GM15510 (cell line): Measurements from ENCODE around the gene ADAMTSL2.

Source experiments
- POLR2A ChIP-seq: IDR thresholded peaks from 3 replicates; pipeline ENCODE4 v1.6.1; 2011; ENCODE audit warnings: borderline replicate concordance; ENCODE audit not compliant: insufficient read length; ENCODE audit errors: extremely low read depth

ADAMTSL2 gene

DNA sequence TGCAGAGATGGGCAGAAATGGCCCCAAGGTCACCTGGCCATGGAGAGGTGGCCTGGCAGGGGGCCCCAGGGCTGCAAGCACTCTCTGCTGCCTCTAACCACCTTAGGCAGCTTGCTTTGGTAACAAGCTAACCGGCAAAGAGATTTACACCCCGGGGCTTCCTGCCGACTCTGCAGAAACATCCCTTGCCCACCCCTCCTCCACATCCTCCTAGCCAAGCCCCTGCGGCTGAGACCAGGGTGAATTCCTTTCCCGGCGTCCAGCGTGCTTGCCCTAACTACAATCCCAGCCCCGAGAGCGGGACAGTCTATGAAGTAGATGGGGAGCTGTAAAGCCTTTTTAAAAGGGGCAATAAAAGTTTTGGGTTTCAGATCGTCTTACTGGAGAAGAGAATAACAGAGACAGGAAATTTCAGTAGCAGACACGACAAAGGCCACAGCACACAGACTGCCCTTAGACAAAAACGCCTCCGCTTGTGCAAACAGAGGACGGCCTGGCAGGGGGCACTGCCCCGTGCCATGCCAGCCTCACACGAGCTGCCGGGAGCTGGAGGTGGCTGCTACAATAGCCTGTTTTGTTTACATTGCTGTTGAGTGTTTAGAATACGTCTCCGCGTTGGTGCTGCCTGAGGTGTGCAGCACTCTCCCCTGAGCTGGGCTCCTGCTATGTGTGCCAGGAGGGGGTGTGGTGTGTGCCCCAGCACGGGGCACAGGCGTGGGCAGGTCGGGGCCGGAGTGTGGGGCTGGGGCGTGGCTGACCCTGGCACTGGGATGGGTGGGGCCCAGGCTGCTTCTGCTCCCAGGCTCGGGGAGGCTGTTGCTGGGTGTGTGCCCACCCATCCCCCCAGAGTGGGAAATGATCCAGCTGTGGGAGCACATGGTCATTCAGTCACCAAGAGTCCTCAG, 25.1 kb upstream of the ADAMTSL2 start:
- TF ChIP-seq POLR2A: no peak

DNA sequence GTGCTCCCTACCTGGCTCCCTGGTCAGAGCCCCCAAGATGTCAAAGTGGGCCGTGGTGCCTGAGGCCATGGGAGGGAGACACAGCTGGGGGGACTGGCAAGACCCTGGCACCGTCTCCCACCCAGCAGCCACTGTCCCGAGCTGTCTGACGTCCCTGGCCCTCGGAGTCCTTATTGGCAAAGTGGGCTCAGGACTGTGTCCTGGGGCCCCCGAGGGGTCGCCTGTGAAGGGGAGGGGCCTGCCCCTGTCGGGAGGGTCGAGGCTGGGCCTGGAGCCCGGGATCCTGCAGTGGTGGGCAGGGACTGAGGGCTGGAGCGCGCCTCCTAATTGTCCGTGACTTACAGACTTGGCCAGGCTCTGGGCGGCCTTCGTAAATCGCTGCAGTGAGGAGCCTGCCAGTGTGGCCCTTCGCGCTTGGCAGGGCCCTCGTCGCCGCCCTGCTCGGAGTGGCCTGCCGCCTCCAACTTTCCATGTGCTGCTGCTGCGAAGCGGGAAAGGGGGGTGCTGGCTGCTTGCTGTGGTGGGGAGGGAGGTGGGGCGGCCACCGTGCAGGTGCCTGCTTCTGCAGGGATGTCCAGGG, 23.5 kb upstream of the ADAMTSL2 start:
- no peak for TF ChIP-seq POLR2A

DNA sequence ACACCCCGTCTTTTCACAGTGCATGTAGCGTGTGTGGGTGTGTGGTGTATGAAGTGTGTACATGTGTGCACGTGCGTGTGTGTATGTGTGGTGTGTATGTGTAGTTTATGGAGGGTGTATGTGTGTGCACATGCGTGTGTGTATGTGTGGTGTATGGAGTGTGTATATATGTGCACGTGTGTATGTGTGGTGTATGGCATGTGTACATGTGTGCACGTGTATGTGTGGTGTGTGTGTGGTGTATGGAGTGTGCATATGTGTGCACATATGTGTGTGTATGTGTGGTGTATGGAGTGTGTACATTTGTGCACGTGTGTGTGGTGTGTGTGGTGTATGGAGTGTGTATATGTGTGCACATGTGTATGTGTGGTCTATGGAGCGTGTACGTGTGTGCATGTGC, 22.9 kb upstream of the ADAMTSL2 start:
- no peak for TF ChIP-seq POLR2A

DNA sequence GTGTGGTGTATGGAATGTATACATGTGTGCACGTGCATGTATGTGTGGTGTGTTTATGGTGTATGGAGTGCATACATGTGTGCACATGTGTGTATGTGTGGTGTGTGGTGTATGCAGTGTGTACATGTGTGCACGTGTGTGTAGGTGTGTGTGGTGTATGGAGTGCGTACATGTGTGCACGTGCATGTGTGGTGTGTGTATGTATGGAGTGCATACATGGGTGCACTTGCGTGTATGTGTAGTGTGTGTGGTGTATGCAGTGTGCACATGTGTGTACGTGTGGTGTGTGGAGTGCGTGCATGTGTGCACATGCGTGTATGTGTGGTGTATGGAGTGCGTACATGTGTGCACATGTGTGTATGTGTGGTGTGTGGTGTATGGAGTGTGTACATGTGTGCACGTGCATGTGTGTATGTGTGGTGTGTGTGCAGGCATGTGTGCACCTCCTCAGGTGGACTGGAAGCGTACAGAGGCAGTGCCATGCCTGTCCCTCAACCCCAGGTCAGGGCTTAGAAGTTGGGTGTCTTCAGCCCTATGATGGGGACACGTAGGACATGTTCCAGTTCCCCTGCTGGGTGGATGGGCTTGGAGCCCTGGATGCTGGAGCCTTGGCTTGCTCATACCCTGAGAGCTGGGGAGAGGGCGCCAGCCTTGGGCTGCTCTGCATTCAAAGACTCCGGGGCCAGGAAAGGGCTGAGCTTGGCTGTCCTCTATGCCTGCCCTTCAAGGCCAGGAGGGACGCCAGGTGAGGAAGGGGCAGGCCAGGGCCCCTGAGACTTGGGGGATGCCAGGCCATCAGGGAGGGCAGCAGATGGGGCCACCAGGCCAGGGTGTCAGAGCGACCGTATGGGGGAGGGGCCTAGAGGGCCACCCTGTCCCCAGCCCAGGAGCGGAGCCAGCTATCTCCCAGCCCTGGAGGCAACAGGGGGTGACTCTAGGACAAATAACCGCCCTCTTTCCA, 22.0 kb upstream of the ADAMTSL2 start:
- TF ChIP-seq POLR2A: no peak

DNA sequence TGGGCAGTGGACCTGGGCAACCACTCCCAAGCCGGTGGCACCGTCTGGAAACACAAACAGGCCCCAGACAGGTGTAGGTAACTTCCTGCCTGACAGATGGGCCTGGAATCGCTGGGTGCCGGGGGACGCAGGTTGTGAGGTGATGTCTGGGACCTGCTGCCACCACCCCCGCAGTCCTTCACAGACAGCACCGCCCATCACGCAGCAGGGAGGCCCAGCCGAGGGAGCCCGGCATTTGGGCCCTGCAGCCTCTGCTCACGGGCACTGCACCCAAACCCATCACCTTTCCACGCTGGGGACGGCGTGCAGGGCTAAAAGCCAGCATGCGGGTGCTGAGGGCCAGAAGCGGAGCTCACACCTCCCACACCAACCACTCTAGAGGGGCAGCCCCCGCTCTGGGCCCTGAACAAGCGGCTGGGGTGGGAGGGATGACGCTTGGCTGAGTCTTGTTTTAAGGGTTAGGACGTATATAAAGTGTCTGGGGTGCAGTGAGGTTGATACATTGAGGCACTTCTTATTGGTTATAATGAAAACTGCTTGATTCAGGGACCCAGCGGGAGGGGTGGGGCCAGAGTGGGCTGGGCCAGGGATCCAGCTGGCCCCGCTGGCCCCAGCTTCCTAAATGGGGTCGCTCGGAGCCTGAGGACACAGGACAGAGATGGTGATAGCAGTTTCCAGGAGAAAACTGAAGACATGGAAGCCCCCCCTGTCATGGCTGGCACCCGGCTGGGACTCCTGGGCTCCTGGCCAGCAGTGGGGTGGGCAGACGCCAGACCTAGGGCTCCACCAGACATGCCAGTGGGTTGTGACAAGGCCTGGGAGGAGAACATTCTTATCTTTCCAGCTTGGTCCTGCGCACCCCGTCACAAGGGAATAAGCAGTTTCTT, 21.0 kb upstream of the ADAMTSL2 start:
- no peak for TF ChIP-seq POLR2A

DNA sequence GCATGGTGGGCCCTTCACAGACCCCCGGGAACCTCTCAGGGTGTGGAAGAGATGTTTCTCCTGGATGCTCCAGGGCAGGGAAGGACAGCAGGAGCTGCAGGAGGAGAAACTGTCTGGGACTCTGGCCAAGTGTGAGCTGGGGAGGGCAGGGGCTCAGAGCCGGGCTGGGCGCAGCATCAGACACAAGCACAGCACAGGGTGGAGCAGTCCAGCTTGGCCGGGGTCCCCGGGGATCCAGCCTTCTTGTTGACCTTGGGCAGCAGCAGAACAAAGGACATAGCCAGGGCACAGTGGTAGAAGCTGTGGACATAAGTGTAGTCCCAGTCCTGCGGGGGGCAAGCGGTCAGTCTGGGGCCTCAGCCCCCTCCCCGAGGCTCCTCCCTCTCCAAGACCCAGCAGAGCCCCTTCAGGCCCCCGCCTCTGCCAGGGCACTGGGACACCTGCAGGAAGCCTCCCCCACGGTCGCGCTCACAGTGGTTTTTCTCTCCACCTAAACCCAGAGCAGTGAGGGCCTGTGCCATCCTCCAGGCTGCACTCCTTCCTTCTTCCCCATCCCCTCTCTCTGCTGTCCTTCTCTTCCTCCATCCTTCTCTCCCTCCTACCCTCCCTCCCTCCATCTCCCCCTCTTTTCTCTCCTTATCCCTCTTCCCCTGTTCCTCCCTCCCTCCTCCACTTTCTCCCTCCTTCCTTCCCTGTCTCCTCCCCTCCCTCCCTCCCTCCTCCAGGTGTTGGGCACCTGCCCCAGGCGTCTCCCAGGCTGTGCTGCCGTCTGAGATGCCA, 19.9 kb upstream of the ADAMTSL2 start:
- no peak for TF ChIP-seq POLR2A

DNA sequence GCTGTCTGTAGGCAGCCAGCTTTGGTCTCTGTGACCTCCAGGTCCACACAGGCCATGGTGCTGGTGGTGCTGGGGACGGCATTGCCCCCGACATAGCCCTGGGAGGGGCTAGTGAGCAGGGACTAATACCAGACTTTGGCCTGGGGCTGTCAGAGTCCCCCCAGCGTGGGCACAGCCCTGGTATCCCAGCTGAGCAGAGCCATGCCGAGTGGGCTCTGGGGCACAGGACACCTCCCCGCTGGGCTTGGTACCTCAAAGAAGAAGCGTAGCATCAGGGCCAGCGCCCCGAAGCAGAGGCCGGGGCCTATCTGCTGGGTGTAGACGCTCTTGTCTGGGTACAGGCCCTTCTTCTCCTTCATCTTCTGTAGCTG, 19.3 kb upstream of the ADAMTSL2 start:
- TF ChIP-seq POLR2A: no peak

DNA sequence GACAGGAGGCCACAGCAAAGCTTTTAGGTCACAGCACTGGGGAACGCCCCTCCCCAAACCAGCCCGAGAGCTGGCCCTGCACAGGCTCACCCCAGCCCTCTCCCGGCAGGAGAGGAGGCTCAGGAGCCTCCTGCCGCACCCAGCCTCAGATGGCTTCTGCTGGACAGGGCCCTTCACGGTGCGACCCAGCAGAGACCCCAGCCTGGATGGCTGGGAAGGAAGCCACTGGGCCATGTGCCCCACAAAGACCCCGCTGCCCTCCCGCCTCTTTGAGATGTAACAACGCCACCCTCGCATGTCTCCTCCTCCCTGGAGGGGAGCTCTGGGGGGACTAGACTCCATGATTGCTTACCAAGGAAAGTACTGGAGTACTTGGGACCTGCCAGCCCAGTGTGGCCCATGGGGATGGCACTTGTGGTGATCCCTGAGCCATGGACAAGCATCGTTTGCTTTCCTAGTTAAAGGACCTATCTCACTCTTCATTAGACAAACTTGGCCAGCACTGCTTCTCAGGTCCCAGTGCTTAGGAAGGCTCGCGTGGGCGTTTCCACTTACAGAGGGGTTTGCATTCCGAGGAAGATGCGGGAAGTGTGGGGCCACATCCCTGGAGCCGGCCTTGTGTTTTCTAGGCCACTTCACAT, 18.8 kb upstream of the ADAMTSL2 start:
- no peak for TF ChIP-seq POLR2A

DNA sequence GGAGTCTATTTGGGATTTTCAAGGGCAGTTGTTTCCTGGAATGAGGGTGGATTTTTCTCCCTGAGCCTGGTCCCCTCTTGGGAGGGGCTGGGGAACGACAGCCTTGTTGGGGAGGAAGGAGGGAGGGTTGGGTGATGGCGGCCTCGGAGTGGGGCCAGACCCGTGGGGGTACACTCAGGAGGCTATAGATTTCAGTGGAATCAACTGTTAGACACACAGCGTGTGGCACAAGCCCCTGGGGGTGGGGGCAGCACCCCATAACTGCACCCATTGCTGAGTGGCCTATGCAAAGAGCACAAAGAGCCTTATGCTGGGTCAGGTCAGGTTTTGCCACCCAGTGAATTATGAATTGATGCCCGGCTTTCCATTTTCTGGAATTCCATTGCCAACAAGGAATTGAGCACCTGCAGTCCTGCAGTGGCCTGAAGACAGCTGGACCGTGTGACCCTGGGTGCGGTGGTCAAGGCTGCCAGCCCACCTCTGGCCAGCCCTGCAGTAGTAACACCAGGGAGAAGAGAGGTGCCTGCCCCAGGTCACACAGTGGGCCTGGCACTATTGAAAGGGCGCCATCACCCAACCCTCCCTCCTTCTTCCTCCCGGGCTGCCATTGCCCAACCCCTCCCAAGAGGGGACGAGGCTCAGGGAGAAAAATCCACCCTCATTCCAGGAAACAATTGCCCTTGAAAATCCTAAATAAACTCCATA, 18.1 kb upstream of the ADAMTSL2 start:
- TF ChIP-seq POLR2A: no peak

DNA sequence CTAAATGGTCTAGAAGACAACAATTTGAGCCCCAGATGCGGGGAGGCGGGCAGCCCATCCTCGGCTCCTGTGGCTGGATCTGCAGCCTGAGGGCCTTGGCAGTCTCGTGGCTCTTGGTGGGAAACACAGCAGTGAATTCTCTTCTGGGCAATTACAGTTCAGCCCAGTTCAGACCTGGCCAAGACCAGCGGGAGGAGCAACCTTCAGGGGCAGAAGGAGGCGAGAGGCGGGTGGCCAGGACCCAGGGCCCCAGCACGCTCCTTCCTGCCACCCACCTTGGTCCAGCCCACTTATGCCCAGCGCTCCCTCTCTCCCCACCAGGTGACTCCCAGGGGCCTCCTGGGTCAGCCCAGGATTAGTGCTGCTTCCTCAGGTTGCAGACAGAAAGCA, 17.5 kb upstream of the ADAMTSL2 start:
- TF ChIP-seq POLR2A: no peak

DNA sequence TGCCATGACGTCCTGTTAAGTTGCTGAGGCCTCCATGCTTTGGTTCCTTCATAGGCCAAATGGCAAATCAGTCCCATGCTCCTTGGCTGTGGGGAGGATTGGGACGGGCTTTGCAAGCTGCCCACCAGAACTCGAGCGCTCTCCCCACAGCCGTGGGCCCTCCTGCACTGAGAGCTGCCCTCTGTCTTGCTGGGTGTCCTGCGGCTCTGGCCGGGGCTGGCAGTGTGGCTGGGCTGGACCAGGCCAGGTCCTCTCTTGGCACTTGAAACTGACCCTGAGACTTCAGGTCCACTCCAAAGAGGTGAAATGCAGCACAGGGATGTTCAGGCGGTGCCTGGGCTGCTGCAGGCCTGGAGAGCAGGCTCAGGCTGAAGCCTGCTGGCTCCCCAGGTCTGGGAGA, 16.8 kb upstream of the ADAMTSL2 start:
- no peak for TF ChIP-seq POLR2A

DNA sequence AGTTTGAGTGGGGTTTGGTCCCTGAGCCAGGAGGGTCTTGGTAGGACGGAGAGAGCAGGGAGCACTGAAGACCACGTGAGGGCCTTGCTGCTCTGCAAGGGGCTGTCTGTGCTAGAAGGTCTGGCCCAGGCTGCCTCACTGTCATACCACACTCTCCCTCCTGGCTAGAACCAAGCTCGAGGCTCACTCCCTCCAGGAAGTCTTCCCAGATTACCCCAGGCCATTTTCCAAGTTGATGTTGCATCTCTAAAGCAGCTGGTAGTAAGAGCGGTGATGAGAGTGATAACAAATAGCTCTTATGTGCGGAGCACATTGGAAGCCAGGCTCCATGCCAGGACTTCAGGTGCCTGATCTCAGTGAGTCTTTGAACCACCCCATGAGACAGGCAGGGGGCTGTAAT, 16.3 kb upstream of the ADAMTSL2 start:
- TF ChIP-seq POLR2A: no peak
